ENCODE measurements around the gene LENG8. TPM values are rescaled to one million over a fixed set of nuclear protein-coding genes. Genes with fewer than 3 reads are reported as not detected.

Gene LENG8
- total RNA-seq, 1 donor from 2014 or later, result 36.6 TPM

DNA sequence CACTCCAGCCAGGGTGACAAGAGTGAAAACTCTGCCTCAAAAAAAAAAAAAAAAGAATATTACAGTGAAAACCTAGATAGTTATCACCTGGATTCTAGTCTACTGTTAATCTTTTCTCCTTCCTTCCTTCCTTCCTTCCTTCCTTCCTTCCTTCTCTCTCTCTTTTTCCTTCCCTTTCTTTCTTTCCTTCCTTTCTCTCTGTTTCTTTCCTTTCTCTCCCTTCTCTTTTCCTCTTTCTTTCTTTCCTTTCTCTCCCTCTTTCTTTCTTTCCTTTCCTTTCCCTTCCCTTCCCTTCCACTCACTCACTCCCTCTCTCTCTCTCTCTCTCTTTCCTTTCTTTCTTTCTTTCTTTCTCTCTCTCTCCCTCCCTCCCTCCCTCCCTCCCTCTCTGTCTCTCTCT lies 43.4 kb upstream of the LENG8 start:
- Mint-ChIP-seq H3K27ac (no peak overlapping the region), H3K27me3 (ENCODE audit: insufficient read depth, low read depth) (peaks cover 10% of the 10 kb centered on the region), H3K36me3 (no peaks in the 10 kb centered on the region), H3K4me3 (no peak overlapping the region), H3K4me1 (peaks cover 7% of the 10 kb centered on the region), H3K9me3 (peaks cover 7% of the 10 kb centered on the region)
- Histone ChIP-seq H3K27ac (no peak overlapping the region), H3K9me3 (ENCODE audit: low read depth) (no peaks in the 10 kb centered on the region), H3K36me3 (no peaks in the 10 kb centered on the region), H3K4me3 (no peak overlapping the region), H3K27me3 (no peaks in the 10 kb centered on the region), H3F3A (ENCODE audit: low read depth) (no peaks in the 10 kb centered on the region), H4K20me1 (ENCODE audit: low read depth) (no peaks in the 10 kb centered on the region), H3K4me2 (no peak overlapping the region), H3K4me1 (peaks cover 2% of the 10 kb centered on the region), H2AFZ (replicated peaks) (no peak overlapping the region), H3K9ac (no peak overlapping the region), H3K79me2 (ENCODE audit: low read depth) (no peaks in the 10 kb centered on the region)
- DNase-seq (ENCODE audit: low spot score), result no peak
- no peak for TF ChIP-seq EZH2phosphoT487 (IDR thresholded peaks at IDR 0.05)

DNA sequence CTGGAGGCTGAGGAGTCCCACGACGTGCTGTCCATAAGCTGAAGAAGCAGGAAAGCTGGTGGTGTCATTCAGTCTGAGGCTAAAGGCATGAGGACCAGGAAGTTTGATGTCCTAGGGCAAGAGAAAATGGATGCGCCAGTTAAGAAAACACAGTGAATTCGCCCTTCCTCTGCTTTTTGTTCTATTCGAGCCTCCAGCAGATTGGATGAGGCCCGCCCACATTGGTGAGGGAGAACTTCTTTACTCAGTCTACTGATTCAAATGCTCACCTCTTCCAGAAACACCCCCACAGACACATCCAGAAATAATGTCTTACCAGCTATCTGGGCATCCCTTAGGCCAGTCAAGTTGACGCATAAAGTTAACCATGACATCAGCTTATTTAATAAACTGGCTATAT lies 41.2 kb upstream of the LENG8 start:
- Histone ChIP-seq H3K27me3 (no peaks in the 10 kb centered on the region), H3K27ac (no peak overlapping the region), H4K20me1 (ENCODE audit: low read depth) (no peaks in the 10 kb centered on the region), H3K4me2 (no peak overlapping the region), H2AFZ (replicated peaks) (no peak overlapping the region), H3F3A (ENCODE audit: low read depth) (no peaks in the 10 kb centered on the region), H3K79me2 (ENCODE audit: low read depth) (no peaks in the 10 kb centered on the region), H3K4me3 (no peak overlapping the region), H3K9ac (no peak overlapping the region), H3K36me3 (no peaks in the 10 kb centered on the region), H3K4me1 (peaks cover 3% of the 10 kb centered on the region), H3K9me3 (ENCODE audit: low read depth) (no peaks in the 10 kb centered on the region)
- Mint-ChIP-seq H3K27me3 (ENCODE audit: insufficient read depth, low read depth) (peaks cover 13% of the 10 kb centered on the region), H3K27ac (no peak overlapping the region), H3K4me3 (no peak overlapping the region), H3K36me3 (no peaks in the 10 kb centered on the region), H3K4me1 (peaks cover 11% of the 10 kb centered on the region), H3K9me3 (peaks cover 7% of the 10 kb centered on the region)
- no peak for DNase-seq (ENCODE audit: low spot score)
- TF ChIP-seq EZH2 (IDR thresholded peaks at IDR 0.05) (no peak), CTCF (IDR thresholded peaks at IDR 0.05) (no peak), EZH2phosphoT487 (IDR thresholded peaks at IDR 0.05) (no peak)

DNA sequence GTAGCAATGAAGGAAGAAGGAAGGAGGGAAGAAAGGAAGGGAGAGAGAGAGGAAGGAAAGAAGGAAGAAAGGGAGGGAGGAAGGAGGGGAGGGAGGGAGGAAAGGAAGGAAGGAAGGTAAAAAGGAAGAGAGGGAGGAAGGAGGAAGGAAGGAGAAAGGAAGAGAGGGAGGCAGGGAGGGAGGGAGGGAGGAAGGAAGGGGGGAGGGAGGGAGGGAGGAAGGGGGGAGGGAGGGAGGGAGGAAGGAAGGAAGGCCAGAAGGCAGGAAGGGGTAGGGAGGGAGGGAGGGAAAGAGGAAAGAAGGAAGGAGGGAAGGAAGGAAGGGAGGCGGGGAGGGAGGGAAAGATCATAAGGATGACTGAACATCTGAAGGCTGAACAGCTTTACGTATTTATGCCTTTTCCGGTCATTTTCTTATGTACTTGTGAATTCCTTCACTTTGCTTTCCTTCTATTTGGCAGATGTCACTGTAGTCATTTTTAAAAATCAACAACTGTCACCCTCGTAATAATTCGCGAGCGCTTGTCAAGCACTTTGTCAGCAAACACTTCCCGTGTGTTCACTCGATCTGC lies 40.5 kb upstream of the LENG8 start:
- no peak for DNase-seq (ENCODE audit: low spot score)
- peaks cover 9% of the 10 kb centered on the region for H3K9me3 Mint-ChIP-seq
- no peak overlapping the region for H3K9ac ChIP-seq
- no peak overlapping the region for H3K4me3 ChIP-seq
- H3K4me2 ChIP-seq, result no peak overlapping the region
- no peaks in the 10 kb centered on the region for H3K79me2 ChIP-seq (ENCODE audit: low read depth)
- no peaks in the 10 kb centered on the region for H3F3A ChIP-seq (ENCODE audit: low read depth)
- H3K36me3 Mint-ChIP-seq, result no peaks in the 10 kb centered on the region
- H3K4me1 ChIP-seq, result peaks cover 3% of the 10 kb centered on the region
- no peak overlapping the region for H3K27ac Mint-ChIP-seq
- H3K27ac ChIP-seq, result no peak overlapping the region
- TF ChIP-seq EZH2phosphoT487 (IDR thresholded peaks at IDR 0.05), result no peak
- no peak for TF ChIP-seq CTCF (IDR thresholded peaks at IDR 0.05)
- TF ChIP-seq EZH2 (IDR thresholded peaks at IDR 0.05), result no peak
- no peaks in the 10 kb centered on the region for H3K36me3 ChIP-seq
- no peak overlapping the region for H3K4me3 Mint-ChIP-seq
- no peaks in the 10 kb centered on the region for H4K20me1 ChIP-seq (ENCODE audit: low read depth)
- no peaks in the 10 kb centered on the region for H3K27me3 ChIP-seq
- H3K4me1 Mint-ChIP-seq, result peaks cover 8% of the 10 kb centered on the region
- no peaks in the 10 kb centered on the region for H3K9me3 ChIP-seq (ENCODE audit: low read depth)
- no peak overlapping the region for H2AFZ ChIP-seq (replicated peaks)
- H3K27me3 Mint-ChIP-seq (ENCODE audit: insufficient read depth, low read depth), result peaks cover 15% of the 10 kb centered on the region

DNA sequence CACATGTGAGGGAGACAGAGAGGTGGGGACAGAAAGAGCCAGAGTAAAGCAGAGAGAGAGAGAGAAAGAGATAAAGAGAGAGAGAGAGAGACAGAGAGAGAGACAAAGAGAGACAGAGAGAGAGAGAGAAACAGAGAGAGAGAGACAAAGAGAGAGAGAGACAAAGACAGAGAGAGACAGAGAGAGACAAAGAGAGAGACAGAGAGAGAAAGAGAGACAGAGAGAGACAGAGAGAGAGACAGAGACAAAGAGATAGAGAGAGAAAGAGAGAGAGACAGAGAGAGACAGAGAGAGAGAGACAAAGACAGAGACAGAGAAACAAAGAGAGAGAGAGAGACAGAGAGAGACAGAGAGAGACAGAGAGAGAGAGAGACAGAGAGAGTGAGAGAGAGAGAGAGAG lies 38.0 kb upstream of the LENG8 start:
- H3K36me3 Mint-ChIP-seq, result peaks cover 3% of the 10 kb centered on the region
- H3K27me3 Mint-ChIP-seq (ENCODE audit: insufficient read depth, low read depth), result peaks cover 23% of the 10 kb centered on the region
- H3K4me3 Mint-ChIP-seq, result no peak overlapping the region

More for the DNA sequence above, 38.0 kb upstream of the LENG8 start:
- no peak overlapping the region for H3K4me3 ChIP-seq
- Mint-ChIP-seq H3K27ac (no peak overlapping the region), H3K4me1 (peaks cover 9% of the 10 kb centered on the region), H3K9me3 (peaks cover 15% of the 10 kb centered on the region)
- DNase-seq (ENCODE audit: low spot score), result no peak
- H4K20me1 ChIP-seq (ENCODE audit: low read depth), result peaks cover 1% of the 10 kb centered on the region
- H3K9me3 ChIP-seq (ENCODE audit: low read depth), result no peaks in the 10 kb centered on the region
- TF ChIP-seq EZH2phosphoT487 (IDR thresholded peaks at IDR 0.05), result no peak
- no peak for TF ChIP-seq CTCF (IDR thresholded peaks at IDR 0.05)
- no peak for TF ChIP-seq EZH2 (IDR thresholded peaks at IDR 0.05)
- H3K4me1 ChIP-seq, result peaks cover 3% of the 10 kb centered on the region
- no peaks in the 10 kb centered on the region for H3K36me3 ChIP-seq
- no peak overlapping the region for H3K9ac ChIP-seq
- H3K79me2 ChIP-seq (ENCODE audit: low read depth), result peaks cover 7% of the 10 kb centered on the region
- no peak overlapping the region for H3K27ac ChIP-seq
- peaks cover 11% of the 10 kb centered on the region for H3K27me3 ChIP-seq
- peak overlapping the region; percentile 26 for H2AFZ ChIP-seq (replicated peaks)
- no peaks in the 10 kb centered on the region for H3F3A ChIP-seq (ENCODE audit: low read depth)
- H3K4me2 ChIP-seq, result no peak overlapping the region
